ENCODE results near the gene RABL2B. TPM values are rescaled to one million over a fixed set of nuclear protein-coding genes. Genes with fewer than 3 reads are reported as not detected.

The RABL2B gene
- total RNA-seq, 1 experiment from 2014 or later: 19.0 TPM

GRCh38 chr22:50723991-50724390 lies 59.4 kb downstream of the RABL2B start:
- H3K23ac ChIP-seq (ENCODE audit: insufficient read length, low read depth, low read length): no peak overlapping the region
- no peaks in the 10 kb centered on the region for H3K79me2 ChIP-seq (ENCODE audit: insufficient read depth, low read length)
- H3K4ac ChIP-seq (ENCODE audit: low read depth, low read length): no peak overlapping the region
- H4K5ac ChIP-seq (ENCODE audit: insufficient read length, low read depth, low read length): no peak overlapping the region
- no peak for DNase-seq
- no peaks in the 10 kb centered on the region for H3K79me1 ChIP-seq (ENCODE audit: insufficient read depth, low read depth, low read length, poor library complexity, severe bottlenecking)
- H2AFZ ChIP-seq (ENCODE audit: low read length): no peak overlapping the region
- no peak overlapping the region for H3K27ac ChIP-seq (ENCODE audit: insufficient read length, low read depth, low read length)
- H2BK15ac ChIP-seq (ENCODE audit: low read depth, low read length): no peak overlapping the region
- H2BK12ac ChIP-seq (ENCODE audit: insufficient read length, low read depth, low read length): no peak overlapping the region
- H3K23me2 ChIP-seq (ENCODE audit: insufficient read length, low read depth, low read length, poor library complexity, severe bottlenecking): peaks cover 9% of the 10 kb centered on the region
- H3K14ac ChIP-seq (ENCODE audit: insufficient read depth, low read length): no peak overlapping the region
- H3K9ac ChIP-seq (ENCODE audit: extremely low read depth, insufficient read length, low read length): no peak overlapping the region
- H3K9me3 ChIP-seq (ENCODE audit: control insufficient read depth, low read depth, low read length): no peaks in the 10 kb centered on the region
- H4K8ac ChIP-seq (replicated peaks; ENCODE audit: insufficient read length, low read depth, low read length): no peak overlapping the region
- no peak overlapping the region for H3K4me2 ChIP-seq (ENCODE audit: insufficient read depth, insufficient read length, low read length)
- no peaks in the 10 kb centered on the region for H4K20me1 ChIP-seq (ENCODE audit: control insufficient read depth, insufficient read depth, insufficient read length)
- H2AK5ac ChIP-seq (ENCODE audit: insufficient read length, low read length): no peak overlapping the region
- H2BK20ac ChIP-seq (ENCODE audit: low read depth, low read length, poor library complexity, severe bottlenecking): no peak overlapping the region
- peaks cover 31% of the 10 kb centered on the region; the same call in 1 of the 2 replicates for H3K27me3 ChIP-seq (ENCODE audit: insufficient read depth, low read length)
- TF ChIP-seq CTCF (conservative IDR thresholded peaks at IDR 0.05): no peak
- no peak overlapping the region for H4K91ac ChIP-seq (ENCODE audit: insufficient read length, low read depth, low read length)
- H3T11ph ChIP-seq (ENCODE audit: low read length): no peak overlapping the region
- WGBS (ENCODE audit: extremely low coverage, insufficient read length, low lambda C conversion rate): no CpG with 5 or more reads among the region's 7 CpGs
- H3K9me3 Mint-ChIP-seq: peaks cover 0 to 4% of the 10 kb centered on the region in 2 experiments; a peak in 1 of 5 replicates
- no peak overlapping the region for H3K4me3 Mint-ChIP-seq
- H3K27me3 Mint-ChIP-seq (ENCODE audit: low read depth): peaks cover 59% of the 10 kb centered on the region
- H3K4me1 ChIP-seq (ENCODE audit: insufficient read depth, low read length): no peaks in the 10 kb centered on the region
- no peak overlapping the region for H2BK120ac ChIP-seq (ENCODE audit: low read depth, low read length, poor library complexity, severe bottlenecking)
- peaks cover 8 to 14% of the 10 kb centered on the region in 2 experiments for H3K4me1 Mint-ChIP-seq
- peaks cover 4 to 14% (median 13%) of the 10 kb centered on the region in 3 experiments; a peak in 6 of 7 replicates for H3K36me3 Mint-ChIP-seq (ENCODE audit: insufficient read depth in 1 of 3, low read depth in 3 of 3)
- H2BK5ac ChIP-seq (ENCODE audit: insufficient read length, low read length): no peak overlapping the region
- H3K56ac ChIP-seq (ENCODE audit: insufficient read length, low read depth, low read length): no peak overlapping the region
- H3K18ac ChIP-seq (ENCODE audit: insufficient read length, low read depth, low read length): no peak overlapping the region
- no peak overlapping the region for H3K27ac Mint-ChIP-seq
